GM12801 (cell line): ENCODE data around the gene GPR87.

ENCODE experiments used
- TF ChIP-seq, protein P1 (sequence below): IDR thresholded peaks from one replicate; pipeline ENCODE4 v1.5.1; 2011; ENCODE audit warnings: control low read depth; ENCODE audit not compliant: insufficient read length; ENCODE audit errors: extremely low read depth

GPR87 gene

DNA sequence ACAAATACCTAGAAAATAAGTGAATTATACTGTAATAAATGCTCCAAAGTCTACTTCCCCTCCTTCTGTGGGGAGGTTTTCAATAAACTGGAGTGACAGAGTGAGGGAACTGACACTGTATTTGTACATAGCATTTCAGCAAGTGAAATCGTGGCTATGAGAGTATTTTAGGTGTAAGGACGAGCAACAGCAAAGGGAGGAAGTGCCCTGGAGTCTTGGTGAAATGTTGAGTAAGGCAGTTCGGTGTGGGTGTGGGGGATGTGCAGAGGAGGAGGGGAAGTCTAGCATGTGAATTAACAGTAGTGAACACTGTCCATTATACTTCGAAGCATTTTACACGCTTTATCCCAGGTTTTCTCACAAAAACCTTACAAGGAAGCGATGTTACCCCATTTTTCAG lies 30.8 kb upstream of the GPR87 start:
- TF ChIP-seq, protein P1, sequence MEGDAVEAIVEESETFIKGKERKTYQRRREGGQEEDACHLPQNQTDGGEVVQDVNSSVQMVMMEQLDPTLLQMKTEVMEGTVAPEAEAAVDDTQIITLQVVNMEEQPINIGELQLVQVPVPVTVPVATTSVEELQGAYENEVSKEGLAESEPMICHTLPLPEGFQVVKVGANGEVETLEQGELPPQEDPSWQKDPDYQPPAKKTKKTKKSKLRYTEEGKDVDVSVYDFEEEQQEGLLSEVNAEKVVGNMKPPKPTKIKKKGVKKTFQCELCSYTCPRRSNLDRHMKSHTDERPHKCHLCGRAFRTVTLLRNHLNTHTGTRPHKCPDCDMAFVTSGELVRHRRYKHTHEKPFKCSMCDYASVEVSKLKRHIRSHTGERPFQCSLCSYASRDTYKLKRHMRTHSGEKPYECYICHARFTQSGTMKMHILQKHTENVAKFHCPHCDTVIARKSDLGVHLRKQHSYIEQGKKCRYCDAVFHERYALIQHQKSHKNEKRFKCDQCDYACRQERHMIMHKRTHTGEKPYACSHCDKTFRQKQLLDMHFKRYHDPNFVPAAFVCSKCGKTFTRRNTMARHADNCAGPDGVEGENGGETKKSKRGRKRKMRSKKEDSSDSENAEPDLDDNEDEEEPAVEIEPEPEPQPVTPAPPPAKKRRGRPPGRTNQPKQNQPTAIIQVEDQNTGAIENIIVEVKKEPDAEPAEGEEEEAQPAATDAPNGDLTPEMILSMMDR = no peak

DNA sequence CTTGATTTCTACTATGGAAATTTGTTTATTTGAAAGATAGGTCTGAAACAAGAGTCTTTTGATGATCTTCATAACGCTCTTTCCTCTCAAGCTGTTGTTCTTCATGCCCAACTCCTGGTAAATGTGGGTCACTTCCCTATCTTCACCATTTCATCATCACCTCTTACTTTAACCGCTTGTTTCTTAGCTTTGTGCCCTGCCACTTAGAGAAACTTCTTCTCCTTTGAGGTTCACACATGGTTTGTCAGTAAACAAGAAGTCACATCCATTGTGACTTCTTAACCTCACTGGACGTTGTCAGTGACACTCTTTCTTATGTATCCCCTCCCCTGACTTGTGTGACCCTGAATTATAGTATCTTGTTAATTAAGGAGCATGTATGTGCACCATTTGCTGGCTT lies 29.7 kb upstream of the GPR87 start:
- TF ChIP-seq, protein P1 = no peak

DNA sequence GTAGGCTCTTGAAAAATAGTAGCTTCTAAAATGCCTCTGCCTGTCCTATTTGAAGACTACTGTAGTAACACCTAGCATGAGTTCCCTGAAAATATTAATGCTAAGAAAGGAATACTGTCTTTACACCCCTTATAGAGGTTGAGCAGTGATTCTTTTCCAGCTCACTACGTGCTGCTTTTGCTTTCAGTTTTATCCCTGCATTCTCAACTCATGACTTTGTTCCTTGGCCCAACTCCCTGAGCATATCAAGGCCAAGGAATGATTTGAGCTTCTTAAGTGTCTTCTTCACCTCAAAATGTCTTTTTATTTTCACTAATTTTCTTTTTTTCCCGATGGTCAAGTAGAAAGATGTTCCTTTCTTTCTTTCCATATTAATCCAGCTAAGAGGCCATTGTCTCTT lies 29.2 kb upstream of the GPR87 start:
- TF ChIP-seq, protein P1 = no peak

DNA sequence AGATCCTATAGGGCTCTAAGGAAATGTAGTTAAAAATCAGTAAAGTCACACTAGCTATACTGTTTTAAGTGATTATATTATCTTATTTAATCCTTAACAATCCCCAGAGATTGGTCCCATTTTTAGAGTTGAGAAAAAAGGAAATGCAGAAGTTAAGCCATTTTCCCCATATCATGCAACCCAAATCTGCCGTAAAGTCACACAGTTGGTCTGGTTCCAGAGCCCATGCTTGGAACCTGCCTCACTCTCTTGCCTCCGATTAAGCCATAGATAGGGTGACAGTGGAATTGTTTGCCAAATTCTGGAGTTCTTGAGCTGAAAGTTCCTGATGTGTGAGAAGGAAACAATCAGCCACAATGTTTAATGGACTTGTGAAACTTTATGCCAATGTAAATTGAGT lies 15.1 kb upstream of the GPR87 start:
- TF ChIP-seq, protein P1 = no peak

DNA sequence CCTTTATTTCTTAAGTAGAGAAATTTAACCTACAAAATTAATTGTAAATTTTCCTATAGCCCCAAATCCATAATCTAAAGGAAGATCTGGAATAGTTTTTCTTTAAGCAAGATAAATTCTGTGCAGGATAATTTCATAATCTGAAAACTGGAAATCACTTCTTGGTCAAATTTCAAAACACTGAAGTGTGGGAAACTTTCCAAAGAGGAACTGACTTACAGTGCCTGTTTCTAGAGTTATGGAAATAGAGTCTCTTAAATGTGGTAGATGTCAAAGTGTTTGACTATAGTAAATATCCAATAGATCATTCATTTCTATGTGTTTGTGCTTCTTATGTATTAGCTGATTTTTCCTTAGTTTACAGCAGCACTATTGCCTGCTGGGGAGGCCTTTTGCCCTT lies 14.3 kb upstream of the GPR87 start:
- TF ChIP-seq, protein P1 = no peak

DNA sequence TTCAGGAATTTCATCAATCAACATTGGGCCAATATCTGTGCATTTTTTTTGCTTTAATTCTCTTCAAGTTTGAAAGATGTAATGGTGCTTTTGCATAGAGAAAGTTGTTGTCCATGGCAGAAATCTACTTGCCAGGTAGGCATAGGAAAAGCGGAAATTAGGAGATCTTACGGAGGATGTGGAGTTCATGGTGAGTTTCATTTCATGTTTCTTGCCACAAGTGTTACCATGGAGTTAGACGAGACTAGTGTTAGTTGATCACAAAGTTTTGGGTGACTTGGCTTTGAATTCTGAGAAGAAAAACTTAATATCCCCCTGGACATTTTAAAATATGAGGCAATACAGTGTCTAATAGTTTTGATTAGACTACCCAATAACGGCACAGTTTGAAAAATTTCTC lies 13.8 kb upstream of the GPR87 start:
- TF ChIP-seq, protein P1 = no peak

DNA sequence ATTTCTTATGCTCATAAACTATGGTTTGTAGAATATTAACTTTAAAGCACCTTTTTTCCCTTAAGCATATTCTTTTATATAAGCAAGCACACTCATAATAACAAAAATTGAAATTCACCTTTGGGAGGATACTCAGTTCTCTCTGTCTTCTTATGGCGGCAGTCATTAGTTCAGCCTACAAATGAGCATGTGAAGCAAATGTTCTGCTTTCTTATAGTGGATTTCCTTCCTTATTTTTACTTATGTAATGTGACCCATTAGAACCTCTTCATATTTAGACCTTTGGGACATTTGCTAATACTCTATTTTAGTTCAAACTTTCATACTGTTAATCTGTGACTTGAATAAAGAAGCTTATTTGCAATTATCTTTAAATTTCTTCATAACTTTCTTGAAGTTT lies 12.7 kb upstream of the GPR87 start, which contains the start of gene P2RY13:
Gene P2RY13, minus strand, starts transcription at position 187 of the 400 bp plus-strand sequence. Its CDS starts 21 bp downstream, at position 166.
- TF ChIP-seq, protein P1 = no peak
